A549 (cell line): Measurements from ENCODE around the gene C2CD3.

Source experiments
- KDM5A ChIP-seq: fragments of 200-600 bp; sonication (generic); IDR thresholded peaks from 2 replicates; pipeline ENCODE4 v1.6.1; 2016; ENCODE audit warnings: antibody characterized with exemption, mild to moderate bottlenecking
- RCOR1 ChIP-seq: fragments of 150-350 bp; IDR thresholded peaks from 2 replicates; pipeline ENCODE4 v1.6.1; 2014; ENCODE audit warnings: antibody characterized with exemption, low read length, low read depth
- RFX5 ChIP-seq: fragments of 450-650 bp; IDR thresholded peaks from 2 replicates; pipeline ENCODE4 v1.7.1; 2014; ENCODE audit warnings: antibody characterized with exemption, mild to moderate bottlenecking, moderate library complexity
- SMC3 ChIP-seq: fragments of >200 bp; sonication (Bioruptor Twin); formaldehyde crosslinking; IDR thresholded peaks from 3 replicates; pipeline ENCODE4 v1.6.1; 2018; ENCODE audit warnings: inconsistent platforms
- TF ChIP-seq, protein P1 (sequence below): fragments of 200-600 bp; sonication (generic); IDR thresholded peaks from 2 replicates; pipeline ENCODE4 v1.6.1; 2016; ENCODE audit warnings: antibody characterized with exemption, mild to moderate bottlenecking, moderate library complexity
- TF ChIP-seq, protein P2 (sequence below): fragments of >200 bp; sonication (Bioruptor Twin); formaldehyde crosslinking; IDR thresholded peaks from 3 replicates; pipeline ENCODE4 v1.5.1; 2016

DNA sequence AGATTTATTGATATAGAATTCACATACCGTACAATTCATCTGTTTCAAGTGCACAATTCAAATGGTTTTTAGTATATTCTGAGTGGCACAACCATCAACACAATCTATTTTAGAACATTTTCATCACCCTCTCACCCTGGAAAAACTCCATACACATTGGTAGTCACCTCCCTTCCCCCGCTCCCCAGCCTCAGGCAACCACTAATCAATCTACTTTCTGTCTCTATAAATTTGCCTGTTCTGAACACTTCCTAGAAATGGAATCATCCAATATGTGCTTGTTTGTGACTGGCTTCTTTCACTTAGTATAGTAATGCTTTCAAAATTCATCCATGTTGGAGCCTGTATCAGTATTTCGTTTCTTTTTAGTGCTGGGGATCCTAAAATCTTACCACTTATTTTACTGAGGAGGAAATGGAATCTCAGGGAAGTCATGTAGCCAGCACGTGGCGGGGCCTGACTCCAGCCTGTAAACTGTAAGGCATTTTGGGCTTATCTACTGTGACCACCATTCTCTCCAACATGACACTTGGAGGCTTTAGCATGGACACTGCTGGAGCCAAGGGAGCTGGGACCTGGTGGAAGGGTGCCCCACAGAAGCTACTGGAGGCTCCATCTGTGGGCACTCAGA lies 161.0 kb downstream of the C2CD3 start:
- TF ChIP-seq, protein P1, sequence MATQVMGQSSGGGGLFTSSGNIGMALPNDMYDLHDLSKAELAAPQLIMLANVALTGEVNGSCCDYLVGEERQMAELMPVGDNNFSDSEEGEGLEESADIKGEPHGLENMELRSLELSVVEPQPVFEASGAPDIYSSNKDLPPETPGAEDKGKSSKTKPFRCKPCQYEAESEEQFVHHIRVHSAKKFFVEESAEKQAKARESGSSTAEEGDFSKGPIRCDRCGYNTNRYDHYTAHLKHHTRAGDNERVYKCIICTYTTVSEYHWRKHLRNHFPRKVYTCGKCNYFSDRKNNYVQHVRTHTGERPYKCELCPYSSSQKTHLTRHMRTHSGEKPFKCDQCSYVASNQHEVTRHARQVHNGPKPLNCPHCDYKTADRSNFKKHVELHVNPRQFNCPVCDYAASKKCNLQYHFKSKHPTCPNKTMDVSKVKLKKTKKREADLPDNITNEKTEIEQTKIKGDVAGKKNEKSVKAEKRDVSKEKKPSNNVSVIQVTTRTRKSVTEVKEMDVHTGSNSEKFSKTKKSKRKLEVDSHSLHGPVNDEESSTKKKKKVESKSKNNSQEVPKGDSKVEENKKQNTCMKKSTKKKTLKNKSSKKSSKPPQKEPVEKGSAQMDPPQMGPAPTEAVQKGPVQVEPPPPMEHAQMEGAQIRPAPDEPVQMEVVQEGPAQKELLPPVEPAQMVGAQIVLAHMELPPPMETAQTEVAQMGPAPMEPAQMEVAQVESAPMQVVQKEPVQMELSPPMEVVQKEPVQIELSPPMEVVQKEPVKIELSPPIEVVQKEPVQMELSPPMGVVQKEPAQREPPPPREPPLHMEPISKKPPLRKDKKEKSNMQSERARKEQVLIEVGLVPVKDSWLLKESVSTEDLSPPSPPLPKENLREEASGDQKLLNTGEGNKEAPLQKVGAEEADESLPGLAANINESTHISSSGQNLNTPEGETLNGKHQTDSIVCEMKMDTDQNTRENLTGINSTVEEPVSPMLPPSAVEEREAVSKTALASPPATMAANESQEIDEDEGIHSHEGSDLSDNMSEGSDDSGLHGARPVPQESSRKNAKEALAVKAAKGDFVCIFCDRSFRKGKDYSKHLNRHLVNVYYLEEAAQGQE, result no peak
- TF ChIP-seq, protein P2, sequence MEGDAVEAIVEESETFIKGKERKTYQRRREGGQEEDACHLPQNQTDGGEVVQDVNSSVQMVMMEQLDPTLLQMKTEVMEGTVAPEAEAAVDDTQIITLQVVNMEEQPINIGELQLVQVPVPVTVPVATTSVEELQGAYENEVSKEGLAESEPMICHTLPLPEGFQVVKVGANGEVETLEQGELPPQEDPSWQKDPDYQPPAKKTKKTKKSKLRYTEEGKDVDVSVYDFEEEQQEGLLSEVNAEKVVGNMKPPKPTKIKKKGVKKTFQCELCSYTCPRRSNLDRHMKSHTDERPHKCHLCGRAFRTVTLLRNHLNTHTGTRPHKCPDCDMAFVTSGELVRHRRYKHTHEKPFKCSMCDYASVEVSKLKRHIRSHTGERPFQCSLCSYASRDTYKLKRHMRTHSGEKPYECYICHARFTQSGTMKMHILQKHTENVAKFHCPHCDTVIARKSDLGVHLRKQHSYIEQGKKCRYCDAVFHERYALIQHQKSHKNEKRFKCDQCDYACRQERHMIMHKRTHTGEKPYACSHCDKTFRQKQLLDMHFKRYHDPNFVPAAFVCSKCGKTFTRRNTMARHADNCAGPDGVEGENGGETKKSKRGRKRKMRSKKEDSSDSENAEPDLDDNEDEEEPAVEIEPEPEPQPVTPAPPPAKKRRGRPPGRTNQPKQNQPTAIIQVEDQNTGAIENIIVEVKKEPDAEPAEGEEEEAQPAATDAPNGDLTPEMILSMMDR, result no peak
- TF ChIP-seq SMC3, result no peak
- no peak for TF ChIP-seq RFX5
- TF ChIP-seq KDM5A, result no peak
- no peak for TF ChIP-seq RCOR1
